Prostate gland (tissue), 2 donors: ENCODE data around the gene PLCB4. TPM values are rescaled to one million over a fixed set of nuclear protein-coding genes. Genes with fewer than 3 reads are reported as not detected.

ENCODE experiments used
- DNase-seq: peaks from one replicate; pipeline ENCODE4 v3.0.0-alpha.2; 2019; ENCODE audit warnings: low spot score
- H3K27ac ChIP-seq, 2 donors: fragments of 200-600 bp; sonication (generic); 2 replicates each; pipeline ENCODE4 v1.5.1; 2017 to 2019
- H3K27me3 ChIP-seq: fragments of 200-600 bp; sonication (generic); replicated peaks from 2 replicates; pipeline ENCODE4 v1.5.1; 2019; ENCODE audit not compliant: insufficient read depth
- H3K36me3 ChIP-seq, 2 donors: fragments of 200-600 bp; sonication (generic); 1 replicate in 1 of 2; 2 replicates in 1 of 2; pipeline versions ENCODE4 v1.5.1 to v1.8.1; 2017 to 2019
- H3K4me1 ChIP-seq: fragments of 200-600 bp; sonication (generic); replicated peaks from 2 replicates; pipeline ENCODE4 v1.5.1; 2019
- H3K4me3 ChIP-seq, 2 donors: fragments of 200-600 bp; sonication (generic); 2 replicates each; pipeline ENCODE4 v1.5.1; 2017 to 2019
- H3K9me3 ChIP-seq: fragments of 200-600 bp; sonication (generic); 2 replicates; pipeline ENCODE4 v1.5.1; 2017
- CTCF ChIP-seq, 4 experiments: fragments of 200-600 bp in 2 of 4; fragments of 450-650 bp in 2 of 4; sonication (generic) in 2 of 4; IDR thresholded peaks; 1 replicate in 3 of 4; 2 replicates in 1 of 4; pipeline ENCODE4 v1.5.1; 2016 to 2019; ENCODE audit warnings: antibody characterized with exemption in 4 of 4, mild to moderate bottlenecking in 2 of 4, moderate library complexity in 2 of 4
- POLR2A ChIP-seq: fragments of 450-650 bp; IDR thresholded peaks from one replicate; pipeline ENCODE4 v1.6.1; 2016; ENCODE audit warnings: antibody characterized with exemption, mild to moderate bottlenecking
- POLR2AphosphoS5 ChIP-seq: sonication (generic); formaldehyde crosslinking; IDR thresholded peaks from one replicate; pipeline ENCODE4 v1.6.1; 2017; ENCODE audit warnings: antibody characterized with exemption
- WGBS: methylation state at CpG from one replicate; pipeline ENCODE4 v1.1.5; 2018; 5-methylcytosine and 5-hydroxymethylcytosine counted together
- intact Hi-C: fragments of 100-400 bp; cut with DNase I; formaldehyde crosslinking; loops from one replicate; pipeline ENCODE4 v1.14.2; 2022
- total RNA-seq, 2 donors: library from RNA; depleted of rRNA; stranded (reverse); fragments of >200 nt; gene quantifications; one replicate each; pipeline ENCODE4 v1.1.0, GENCODE V29; 2016

PLCB4 gene
- total RNA-seq, 2 donors from 2014 or later, result 9.1 to 11.6 TPM

GRCh38 chr20:9523636-9524035 lies 454.7 kb downstream of the PLCB4 start:
- Histone ChIP-seq H3K4me1 (no peaks in the 10 kb centered on the region), H3K4me3 (no peak overlapping the region), H3K36me3 (no peaks in the 10 kb centered on the region), H3K27ac (no peak overlapping the region), H3K27me3 (no peaks in the 10 kb centered on the region), H3K9me3 (no peaks in the 10 kb centered on the region)
- DNase-seq, result no peak
- 90% methylated on average over 3 of the region's 3 CpGs for WGBS
- intact Hi-C loops, result no loop called here
- TF ChIP-seq CTCF (IDR thresholded peaks at IDR 0.05), result no peak
- no peak for TF ChIP-seq POLR2A
- TF ChIP-seq POLR2AphosphoS5, result no peak
